ENCODE results near the gene B4GALT5. TPM values are rescaled to one million over a fixed set of nuclear protein-coding genes. Genes with fewer than 3 reads are reported as not detected.
A peak's percentile ranks its signal among the peaks of the same experiment; 100 is the strongest.

B4GALT5 gene
- total RNA-seq, 1 donor from 2014 or later: 47.9 TPM

- peak; percentile 92 for DNase-seq (ENCODE audit: extremely low spot score, unreplicated experiment)
- Mint-ChIP-seq H3K36me3 (no peaks in the 10 kb centered on the region), H3K4me1 (ENCODE audit: unreplicated experiment) (peaks cover 10% of the 10 kb centered on the region), H3K4me3 (peak overlapping the region; percentile 81), H3K27ac (no peak overlapping the region), H3K9me3 (no peaks in the 10 kb centered on the region), H3K27me3 (peaks cover 11% of the 10 kb centered on the region)
- TF ChIP-seq, protein P1, sequence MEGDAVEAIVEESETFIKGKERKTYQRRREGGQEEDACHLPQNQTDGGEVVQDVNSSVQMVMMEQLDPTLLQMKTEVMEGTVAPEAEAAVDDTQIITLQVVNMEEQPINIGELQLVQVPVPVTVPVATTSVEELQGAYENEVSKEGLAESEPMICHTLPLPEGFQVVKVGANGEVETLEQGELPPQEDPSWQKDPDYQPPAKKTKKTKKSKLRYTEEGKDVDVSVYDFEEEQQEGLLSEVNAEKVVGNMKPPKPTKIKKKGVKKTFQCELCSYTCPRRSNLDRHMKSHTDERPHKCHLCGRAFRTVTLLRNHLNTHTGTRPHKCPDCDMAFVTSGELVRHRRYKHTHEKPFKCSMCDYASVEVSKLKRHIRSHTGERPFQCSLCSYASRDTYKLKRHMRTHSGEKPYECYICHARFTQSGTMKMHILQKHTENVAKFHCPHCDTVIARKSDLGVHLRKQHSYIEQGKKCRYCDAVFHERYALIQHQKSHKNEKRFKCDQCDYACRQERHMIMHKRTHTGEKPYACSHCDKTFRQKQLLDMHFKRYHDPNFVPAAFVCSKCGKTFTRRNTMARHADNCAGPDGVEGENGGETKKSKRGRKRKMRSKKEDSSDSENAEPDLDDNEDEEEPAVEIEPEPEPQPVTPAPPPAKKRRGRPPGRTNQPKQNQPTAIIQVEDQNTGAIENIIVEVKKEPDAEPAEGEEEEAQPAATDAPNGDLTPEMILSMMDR (conservative IDR thresholded peaks at IDR 0.05): peak; percentile 95
Observed at GRCh38 chr20:49610691-49611538, 102.8 kb downstream of the B4GALT5 start.

DNA sequence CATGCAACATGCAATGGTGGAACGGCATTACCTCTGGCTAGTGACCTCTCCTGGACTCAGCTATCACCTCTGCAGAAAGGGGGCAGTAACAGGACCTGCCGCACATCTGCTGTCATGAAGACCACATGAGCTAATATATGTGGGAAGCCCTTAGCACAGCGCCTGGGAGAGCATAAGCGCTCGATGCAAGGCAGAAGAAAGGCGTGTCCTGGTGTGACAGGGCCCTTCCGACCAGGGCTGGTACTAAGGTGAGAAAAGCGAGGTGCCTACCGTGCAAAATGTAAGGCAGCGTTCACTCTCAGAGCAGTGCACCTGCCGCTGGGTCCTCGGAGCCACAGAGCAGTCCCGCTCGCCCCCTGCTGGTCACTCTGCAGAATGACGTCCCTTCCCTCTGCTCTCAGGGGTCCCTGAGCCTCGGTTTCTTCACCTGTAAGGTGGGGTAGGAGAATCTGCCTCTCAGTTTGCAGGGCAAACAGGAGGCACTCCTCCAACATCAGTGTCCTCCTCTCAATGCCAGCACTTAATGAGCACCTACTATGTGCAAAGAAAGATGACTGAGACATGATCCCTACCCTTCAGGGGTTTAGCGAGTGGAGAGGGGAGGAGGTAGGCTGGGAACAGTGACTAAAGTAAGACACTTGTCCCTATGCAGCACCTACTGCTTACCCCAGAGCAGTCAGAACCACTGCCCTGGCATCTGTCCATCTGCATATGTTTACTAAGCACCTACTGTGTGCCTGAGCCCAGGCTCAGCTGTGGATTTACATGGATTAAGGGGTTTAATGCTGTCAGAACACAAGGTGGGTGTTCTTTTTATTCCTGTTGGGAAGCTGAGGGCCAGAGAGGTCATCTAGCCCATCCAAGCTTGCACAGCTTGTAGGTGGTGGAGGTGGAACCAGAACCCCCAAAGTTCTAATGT lies 104.7 kb downstream of the B4GALT5 start:
- peak; percentile 79 for DNase-seq (ENCODE audit: extremely low spot score, unreplicated experiment)

DNA sequence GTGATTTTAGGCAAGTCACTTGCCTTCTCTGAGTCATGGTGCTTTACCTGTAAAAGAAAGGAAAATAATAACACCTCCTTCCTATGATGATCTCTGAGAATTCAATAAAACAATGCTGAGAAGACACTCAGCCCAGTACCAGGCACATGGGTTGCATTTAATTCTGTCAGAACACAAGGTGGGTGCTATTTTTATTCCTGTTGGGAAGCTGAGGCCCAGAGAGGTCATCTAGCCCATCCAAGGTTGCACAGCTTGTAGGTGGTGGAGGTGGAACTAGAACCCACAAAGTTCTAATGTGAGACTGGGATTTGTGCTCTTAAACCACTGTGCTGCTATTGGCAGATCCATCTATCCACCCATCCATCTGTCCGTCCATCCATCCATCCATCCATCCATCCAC lies 106.1 kb downstream of the B4GALT5 start:
- peaks cover 26% of the 10 kb centered on the region for H3K4me1 Mint-ChIP-seq (ENCODE audit: unreplicated experiment)

More for the DNA sequence above, 104.7 kb downstream of the B4GALT5 start:
- Mint-ChIP-seq H3K36me3 (no peaks in the 10 kb centered on the region), H3K27me3 (peaks cover 11% of the 10 kb centered on the region), H3K27ac (peak overlapping the region; percentile 13), H3K4me1 (ENCODE audit: unreplicated experiment) (peaks cover 21% of the 10 kb centered on the region), H3K9me3 (no peaks in the 10 kb centered on the region), H3K4me3 (peak overlapping the region; percentile 24)
- TF ChIP-seq, protein P1 (conservative IDR thresholded peaks at IDR 0.05): peak; percentile 98

DNA sequence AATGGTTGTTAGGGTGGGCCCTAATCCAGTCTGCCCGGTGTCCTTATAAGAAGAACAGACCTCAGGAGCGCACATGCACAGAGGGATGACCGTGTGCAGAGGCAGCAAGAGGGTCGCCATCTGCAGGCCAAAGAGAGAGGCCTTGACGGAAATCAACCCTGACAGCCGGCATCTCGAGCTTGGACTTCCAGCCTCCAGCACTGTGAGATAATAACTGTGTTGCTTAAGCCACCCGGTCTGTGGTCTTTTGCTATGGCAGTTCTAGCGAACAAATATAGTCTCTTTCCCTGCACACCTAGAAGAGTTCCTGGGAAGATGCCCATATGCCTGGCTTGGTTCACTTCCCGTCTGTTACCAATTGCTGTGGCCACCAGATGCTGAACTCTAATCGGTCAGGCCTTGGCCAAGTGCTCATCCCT lies 110.5 kb downstream of the B4GALT5 start:
- no peak overlapping the region for H3K27ac Mint-ChIP-seq
- TF ChIP-seq, protein P1 (conservative IDR thresholded peaks at IDR 0.05): peak; percentile 59
- H3K9me3 Mint-ChIP-seq: no peaks in the 10 kb centered on the region
- H3K27me3 Mint-ChIP-seq: peaks cover under 1% of the 10 kb centered on the region
- peaks cover 17% of the 10 kb centered on the region for H3K4me1 Mint-ChIP-seq (ENCODE audit: unreplicated experiment)
- H3K4me3 Mint-ChIP-seq: no peak overlapping the region
- DNase-seq (ENCODE audit: extremely low spot score, unreplicated experiment): no peak
- no peaks in the 10 kb centered on the region for H3K36me3 Mint-ChIP-seq

More for the DNA sequence above, 106.1 kb downstream of the B4GALT5 start:
- Mint-ChIP-seq H3K9me3 (no peaks in the 10 kb centered on the region), H3K4me3 (no peak overlapping the region), H3K27ac (no peak overlapping the region), H3K27me3 (peaks cover 11% of the 10 kb centered on the region), H3K36me3 (no peaks in the 10 kb centered on the region)
- no peak for DNase-seq (ENCODE audit: extremely low spot score, unreplicated experiment)
- TF ChIP-seq, protein P1 (conservative IDR thresholded peaks at IDR 0.05): no peak

DNA sequence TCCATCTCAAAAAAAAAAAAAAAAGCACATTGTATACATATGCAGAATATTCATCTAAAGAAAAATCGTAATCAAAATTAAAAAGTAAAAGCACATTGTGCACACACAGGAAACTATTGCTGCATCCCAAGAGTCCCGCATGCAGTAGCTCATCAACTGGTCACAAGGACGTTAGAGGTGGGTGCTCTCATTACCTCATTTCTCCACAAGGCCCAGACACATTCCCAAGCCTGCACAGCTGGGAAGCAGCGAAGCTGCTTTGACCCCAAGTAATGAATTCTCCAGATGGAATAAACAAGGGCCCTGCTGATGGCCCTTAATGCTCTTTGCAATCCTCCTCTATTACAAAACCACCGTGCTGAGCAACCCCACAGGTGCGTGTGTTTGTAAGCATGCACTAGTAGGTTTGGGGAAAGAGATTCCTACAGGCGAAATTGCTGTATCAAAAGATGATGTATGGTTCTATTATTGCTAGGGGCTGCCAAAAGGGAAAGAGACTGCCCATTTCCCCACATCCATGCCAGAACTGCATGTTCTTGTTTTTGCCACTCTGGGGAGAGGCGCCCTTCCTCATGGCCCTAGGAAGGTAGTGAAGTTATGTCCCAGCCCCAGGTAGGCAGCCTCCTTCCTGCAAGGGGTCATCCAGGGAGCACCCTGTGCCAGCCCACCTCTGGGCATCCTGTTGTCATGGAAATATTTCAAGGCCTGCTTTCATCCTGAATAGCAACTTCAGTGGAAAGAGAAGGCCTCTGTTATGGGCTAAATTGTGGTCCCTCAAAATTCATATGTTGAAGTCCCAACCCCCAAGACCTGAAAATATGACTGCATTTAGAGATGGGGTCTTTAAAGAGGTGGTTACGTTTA lies 111.1 kb downstream of the B4GALT5 start:
- TF ChIP-seq, protein P1 (conservative IDR thresholded peaks at IDR 0.05): no peak
- H3K4me1 Mint-ChIP-seq (ENCODE audit: unreplicated experiment): peaks cover 17% of the 10 kb centered on the region
- H3K4me3 Mint-ChIP-seq: no peak overlapping the region
- H3K36me3 Mint-ChIP-seq: no peaks in the 10 kb centered on the region
- no peak overlapping the region for H3K27ac Mint-ChIP-seq
- no peaks in the 10 kb centered on the region for H3K9me3 Mint-ChIP-seq
- no peak for DNase-seq (ENCODE audit: extremely low spot score, unreplicated experiment)
- no peaks in the 10 kb centered on the region for H3K27me3 Mint-ChIP-seq

Measured in type B pancreatic cell (in vitro differentiated cells).